ENCODE measurements around the gene BIN1.

Gene BIN1

DNA sequence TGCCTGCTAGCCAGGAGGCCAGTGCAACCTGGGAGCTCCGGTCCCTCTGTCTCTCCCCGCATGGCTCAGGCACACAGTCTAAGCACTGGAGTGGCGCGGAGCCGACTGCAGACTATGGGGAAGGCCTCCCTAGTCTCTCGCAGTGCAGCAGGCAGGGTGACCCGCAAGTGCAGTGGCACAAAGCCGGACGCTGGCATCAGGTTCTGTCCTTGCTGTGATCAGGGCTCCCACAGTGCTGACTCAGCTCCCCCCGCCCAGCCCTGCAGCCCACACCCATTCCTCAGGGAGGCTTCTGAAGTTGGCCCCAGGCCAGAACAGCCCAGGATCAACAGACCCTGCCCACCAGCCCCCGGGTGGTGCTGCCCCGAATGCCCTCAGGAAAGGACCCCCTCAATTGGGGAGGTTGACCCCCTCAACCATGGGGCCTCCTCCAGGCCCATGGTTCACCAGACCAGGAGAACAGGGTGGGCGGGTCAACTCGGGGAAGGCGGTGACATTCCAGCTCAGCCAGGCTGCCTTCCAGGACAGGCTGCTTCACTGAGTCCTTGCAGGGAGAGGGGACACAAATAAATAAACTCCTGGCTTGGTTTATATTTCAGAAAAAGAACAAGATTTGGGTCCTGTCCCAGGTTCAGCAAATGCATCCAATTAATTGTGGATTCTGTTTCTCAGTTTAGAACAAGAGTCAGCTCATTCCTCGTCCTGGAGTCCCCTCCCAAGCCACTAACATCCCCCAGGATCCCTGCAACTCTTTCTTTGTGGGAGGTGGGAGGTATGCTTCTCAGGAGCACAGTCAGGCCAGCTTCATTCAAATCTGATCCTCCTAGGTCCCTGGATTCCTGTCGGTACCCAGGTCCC, 12.2 kb downstream of the BIN1 start:
- TF ChIP-seq, protein P1, sequence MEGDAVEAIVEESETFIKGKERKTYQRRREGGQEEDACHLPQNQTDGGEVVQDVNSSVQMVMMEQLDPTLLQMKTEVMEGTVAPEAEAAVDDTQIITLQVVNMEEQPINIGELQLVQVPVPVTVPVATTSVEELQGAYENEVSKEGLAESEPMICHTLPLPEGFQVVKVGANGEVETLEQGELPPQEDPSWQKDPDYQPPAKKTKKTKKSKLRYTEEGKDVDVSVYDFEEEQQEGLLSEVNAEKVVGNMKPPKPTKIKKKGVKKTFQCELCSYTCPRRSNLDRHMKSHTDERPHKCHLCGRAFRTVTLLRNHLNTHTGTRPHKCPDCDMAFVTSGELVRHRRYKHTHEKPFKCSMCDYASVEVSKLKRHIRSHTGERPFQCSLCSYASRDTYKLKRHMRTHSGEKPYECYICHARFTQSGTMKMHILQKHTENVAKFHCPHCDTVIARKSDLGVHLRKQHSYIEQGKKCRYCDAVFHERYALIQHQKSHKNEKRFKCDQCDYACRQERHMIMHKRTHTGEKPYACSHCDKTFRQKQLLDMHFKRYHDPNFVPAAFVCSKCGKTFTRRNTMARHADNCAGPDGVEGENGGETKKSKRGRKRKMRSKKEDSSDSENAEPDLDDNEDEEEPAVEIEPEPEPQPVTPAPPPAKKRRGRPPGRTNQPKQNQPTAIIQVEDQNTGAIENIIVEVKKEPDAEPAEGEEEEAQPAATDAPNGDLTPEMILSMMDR (IDR thresholded peaks at IDR 0.05; ENCODE audit: control extremely low read depth, extremely low read depth, low read depth, missing control alignments) = no peak
- POLR2A ChIA-PET = no interaction called here
- CTCF ChIA-PET = interaction anchor here (2.4 to 3.1 kb wide), 2 partner anchors 9 to 11 kb away, joined by 7 to 10 read pairs; no protein-coding TSS in a partner anchor
- no peak for DNase-seq (ENCODE audit: extremely low spot score)

DNA sequence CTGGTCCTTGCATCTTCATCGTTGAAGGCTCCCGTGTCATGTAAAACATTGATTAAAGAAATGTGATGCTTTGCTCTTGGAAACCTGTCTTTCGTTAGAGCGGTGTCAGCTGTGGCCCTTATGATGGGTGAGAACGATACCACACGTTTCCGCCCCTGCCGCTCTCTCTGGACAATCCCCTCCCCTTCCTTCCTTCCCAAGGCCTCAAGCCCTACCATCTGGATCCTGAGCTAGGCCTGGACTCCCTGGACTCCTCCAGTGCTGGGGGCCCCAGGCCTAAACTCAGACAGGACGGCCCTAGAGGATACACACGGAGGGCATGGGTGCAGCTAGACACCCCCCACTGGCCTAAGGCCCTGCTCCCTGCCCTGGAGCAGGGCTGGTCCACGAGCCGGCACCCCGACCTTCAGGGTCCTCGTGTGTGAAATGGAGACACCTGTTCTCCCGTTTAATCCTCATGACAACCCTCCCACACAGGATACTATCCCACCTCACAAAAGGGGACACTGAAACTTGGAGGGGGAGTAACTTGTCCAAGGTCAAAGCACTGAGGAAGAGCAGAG, 13.2 kb downstream of the BIN1 start:
- ChIA-PET CTCF (no interaction called here), POLR2A (no interaction called here)
- TF ChIP-seq, protein P1 (IDR thresholded peaks at IDR 0.05; ENCODE audit: control extremely low read depth, extremely low read depth, low read depth, missing control alignments) = no peak
- no peak for DNase-seq (ENCODE audit: extremely low spot score)

DNA sequence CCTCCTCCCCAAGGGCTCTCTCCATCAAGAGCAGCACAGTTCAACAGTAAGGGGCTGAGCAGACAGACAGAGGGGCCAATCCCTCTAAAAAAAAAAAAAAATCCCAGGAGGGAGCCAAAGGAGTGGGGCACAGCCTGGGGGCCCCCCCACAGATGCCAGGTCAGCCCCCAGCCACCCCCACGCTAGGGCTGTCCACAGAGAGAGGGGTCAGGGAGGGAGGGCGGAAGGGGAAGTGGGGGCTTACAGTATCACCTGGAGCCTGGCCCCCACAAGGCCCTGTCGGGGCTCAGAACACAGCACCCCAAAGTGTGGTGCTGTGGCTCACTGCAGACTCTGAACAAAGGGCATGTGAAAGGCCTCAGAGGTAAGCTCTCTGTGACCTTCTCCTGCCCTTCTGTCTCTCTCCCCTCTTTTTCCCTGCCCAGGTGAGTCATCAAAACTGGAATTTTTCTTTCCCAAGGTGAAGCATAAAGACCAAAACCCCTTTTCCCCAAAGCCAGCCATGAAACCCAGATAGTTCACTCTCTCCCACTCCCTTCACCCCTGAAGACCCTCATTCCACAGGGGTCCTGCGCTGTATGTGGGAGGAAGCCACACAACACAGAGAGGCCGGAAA, 13.9 kb downstream of the BIN1 start:
- POLR2A ChIA-PET = no interaction called here
- DNase-seq (ENCODE audit: extremely low spot score) = no peak
- CTCF ChIA-PET = no interaction called here
- TF ChIP-seq, protein P1 (IDR thresholded peaks at IDR 0.05; ENCODE audit: control extremely low read depth, extremely low read depth, low read depth, missing control alignments) = no peak

DNA sequence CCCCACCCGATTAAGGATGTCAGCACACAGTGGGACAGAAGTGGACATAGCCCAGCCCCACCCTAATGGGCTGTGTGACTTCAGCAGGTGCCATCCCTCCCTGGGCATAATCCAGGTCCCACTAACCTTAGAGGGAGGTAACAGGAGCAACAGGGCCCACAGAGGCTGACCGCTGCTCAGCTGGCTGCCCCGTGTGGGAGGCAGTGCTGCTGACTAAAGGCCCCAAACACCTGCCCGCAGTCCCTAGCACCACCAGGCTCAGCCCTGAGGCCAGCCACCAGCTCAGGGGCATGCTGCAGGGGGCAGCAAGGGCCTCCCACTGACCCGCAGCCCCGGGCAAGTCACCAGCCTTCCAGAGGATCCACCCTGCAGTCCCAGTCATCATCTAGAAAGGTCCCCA, 14.6 kb downstream of the BIN1 start:
- no peak for DNase-seq (ENCODE audit: extremely low spot score)
- ChIA-PET CTCF (no interaction called here), POLR2A (no interaction called here)
- TF ChIP-seq, protein P1 (IDR thresholded peaks at IDR 0.05; ENCODE audit: control extremely low read depth, extremely low read depth, low read depth, missing control alignments) = no peak

DNA sequence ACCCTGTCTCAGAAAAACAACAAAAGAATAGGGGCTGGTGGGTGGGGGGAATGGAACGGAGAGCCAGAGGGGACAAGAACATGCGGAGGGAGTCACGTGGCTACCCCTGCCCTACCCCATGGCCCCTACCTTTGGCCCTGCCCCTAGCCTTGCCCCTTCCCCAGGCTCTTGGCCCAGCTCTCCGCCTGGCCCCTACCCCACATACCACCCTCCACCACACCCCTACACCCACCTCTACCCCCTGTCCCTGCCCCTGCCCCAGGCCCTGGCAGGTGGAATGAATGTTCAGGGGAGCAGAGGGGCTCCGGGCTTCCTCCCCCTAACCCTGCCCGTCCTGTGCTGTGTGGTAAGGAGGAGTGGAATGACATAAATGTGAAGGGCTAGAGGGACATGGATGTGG, 15.1 kb downstream of the BIN1 start:
- POLR2A ChIA-PET = no interaction called here
- TF ChIP-seq, protein P1 (IDR thresholded peaks at IDR 0.05; ENCODE audit: control extremely low read depth, extremely low read depth, low read depth, missing control alignments) = no peak

DNA sequence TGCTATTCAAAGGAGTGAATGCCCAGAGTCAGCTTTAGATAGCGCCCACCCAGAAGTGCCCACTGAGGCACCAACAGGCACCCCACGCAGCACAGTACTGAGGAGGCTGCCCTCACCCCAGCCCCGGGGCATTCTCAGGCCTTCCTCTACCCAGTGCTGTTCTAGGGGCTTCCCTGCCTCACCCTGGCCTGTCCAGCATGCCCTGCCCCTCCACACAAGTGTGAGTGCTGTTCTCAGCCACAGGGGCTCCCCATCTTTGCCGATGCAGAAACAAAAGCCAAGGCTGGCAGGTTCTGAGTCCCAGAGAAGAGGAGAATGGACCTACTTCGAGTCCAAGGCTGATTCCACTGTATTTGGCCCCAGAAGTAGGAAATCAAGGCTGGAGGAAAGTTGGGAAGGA, 15.8 kb downstream of the BIN1 start:
- POLR2A ChIA-PET = no interaction called here
- TF ChIP-seq, protein P1 (IDR thresholded peaks at IDR 0.05; ENCODE audit: control extremely low read depth, extremely low read depth, low read depth, missing control alignments) = no peak
- CTCF ChIA-PET = interaction anchor here (2.3 kb wide), 1 partner anchor 23 kb away, joined by 12 read pairs; no protein-coding TSS in a partner anchor
- no peak for DNase-seq (ENCODE audit: extremely low spot score)

More for the DNA sequence above, 15.1 kb downstream of the BIN1 start:
- DNase-seq (ENCODE audit: extremely low spot score) = no peak
- CTCF ChIA-PET = no interaction called here
